GM21381 (cell line): ENCODE data around the gene DEFB121.
"Not testable (repeated sequence)": the region's sequence is repeated elsewhere in the genome, so short reads cannot be mapped to it uniquely, and the experiment has no call there.

Experiments
- ATAC-seq: cut with Tn5 transposase; IDR thresholded peaks from one replicate; pipeline ENCODE4 v1.9.1; 2021; ENCODE audit warnings: mild to moderate bottlenecking, moderate library complexity; ENCODE audit not compliant: unreplicated experiment

Gene DEFB121, protein sequence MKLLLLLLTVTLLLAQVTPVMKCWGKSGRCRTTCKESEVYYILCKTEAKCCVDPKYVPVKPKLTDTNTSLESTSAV

DNA sequence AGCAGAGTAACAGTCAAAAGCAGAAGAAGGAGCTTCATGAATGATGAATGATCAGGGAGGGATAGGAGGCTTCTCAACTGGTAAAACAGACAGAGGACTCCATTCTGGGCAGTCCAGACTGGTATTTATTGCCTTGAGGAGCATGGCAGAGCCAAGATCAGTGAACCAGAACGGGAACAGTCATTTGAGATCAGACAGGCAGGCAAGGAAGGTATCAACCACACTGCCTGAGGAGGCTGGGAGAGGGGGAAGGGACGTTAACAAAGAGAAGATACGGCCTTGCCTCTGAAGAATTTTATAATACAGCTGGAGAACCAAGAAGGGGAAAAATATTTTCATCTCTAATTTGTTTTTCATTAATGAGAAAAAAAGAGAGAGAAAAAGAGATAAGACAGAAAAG lies at the start of gene DEFB121:
Gene DEFB121 (minus strand): TSS at position 101 of the 400 bp plus-strand sequence. CDS start 63 bp downstream, at position 38.
- no peak for ATAC-seq

DNA sequence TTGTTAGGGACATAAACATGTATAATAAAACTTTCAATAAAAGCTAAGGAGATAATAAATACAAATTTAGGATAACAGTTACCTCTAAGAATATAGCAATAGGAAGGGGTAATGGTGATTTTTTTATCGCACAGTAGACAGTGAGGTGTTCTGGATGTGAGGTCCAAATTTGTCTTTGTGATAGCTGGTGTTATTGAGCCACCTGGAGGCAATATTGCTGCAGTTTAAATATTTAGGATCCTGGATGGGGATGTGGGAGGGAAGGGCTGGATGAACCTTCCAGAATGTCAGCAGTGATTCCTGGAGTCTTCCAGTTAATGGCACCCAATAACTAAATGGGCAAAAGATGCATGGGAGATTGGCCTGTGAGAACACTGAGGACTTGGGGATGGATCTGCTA lies 48.3 kb upstream of the DEFB121 start:
- no peak for ATAC-seq

DNA sequence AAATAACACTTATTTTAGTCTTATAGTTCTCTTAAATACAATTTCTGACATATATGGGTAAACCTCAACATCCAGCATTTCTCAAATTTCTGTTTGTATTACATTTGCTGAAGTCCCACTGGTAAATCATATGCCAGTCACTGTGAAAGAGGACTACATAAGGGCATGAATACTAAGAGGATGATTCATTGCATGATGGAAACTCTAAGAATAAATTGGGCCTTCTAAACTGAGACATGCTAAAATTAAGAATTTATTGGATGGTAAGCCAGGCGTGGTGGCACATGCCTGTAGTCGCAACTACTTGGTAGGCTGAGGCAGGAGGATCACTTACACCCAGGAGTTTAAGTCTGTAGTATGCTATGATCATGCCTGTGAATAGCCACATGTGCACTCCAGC lies 46.6 kb upstream of the DEFB121 start:
- ATAC-seq = no peak

DNA sequence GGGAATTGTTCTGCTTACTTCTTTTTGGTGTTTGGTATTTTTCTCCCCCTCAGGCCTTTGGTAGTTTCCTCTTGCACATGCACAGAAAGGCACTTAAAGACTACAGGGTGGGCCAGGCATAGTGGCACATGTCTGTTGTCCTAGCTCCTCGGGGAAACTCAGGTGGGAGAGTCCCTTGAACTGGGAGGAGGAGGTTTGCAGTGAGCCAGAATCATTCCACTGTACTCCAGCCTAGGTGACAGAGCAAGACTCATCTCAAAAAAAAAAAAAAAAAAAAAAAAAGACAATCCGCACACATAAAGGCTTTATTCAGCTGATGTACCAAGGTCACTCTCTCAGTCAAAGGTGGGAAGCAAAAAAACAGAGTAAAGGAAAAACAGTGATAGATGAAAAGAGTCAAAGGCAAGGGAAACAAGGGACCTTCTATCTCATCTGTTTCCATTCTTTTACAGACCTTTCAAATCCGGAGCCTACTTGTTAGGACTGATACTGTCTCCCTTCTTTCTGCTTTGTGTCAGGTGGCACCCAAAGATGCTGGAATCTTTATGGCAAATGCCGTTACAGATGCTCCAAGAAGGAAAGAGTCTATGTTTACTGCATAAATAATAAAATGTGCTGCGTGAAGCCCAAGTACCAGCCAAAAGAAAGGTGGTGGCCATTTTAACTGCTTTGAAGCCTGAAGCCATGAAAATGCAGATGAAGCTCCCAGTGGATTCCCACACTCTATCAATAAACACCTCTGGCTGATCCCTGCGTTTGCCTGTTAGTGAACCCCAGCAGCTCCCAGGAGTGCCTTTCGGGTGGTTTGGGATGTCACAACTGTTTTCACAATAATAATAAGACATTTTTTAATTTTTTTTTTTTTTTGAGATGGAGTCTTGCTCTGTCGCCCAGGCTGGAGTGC lies 43.7 kb upstream of the DEFB121 start:
- ATAC-seq = no peak

DNA sequence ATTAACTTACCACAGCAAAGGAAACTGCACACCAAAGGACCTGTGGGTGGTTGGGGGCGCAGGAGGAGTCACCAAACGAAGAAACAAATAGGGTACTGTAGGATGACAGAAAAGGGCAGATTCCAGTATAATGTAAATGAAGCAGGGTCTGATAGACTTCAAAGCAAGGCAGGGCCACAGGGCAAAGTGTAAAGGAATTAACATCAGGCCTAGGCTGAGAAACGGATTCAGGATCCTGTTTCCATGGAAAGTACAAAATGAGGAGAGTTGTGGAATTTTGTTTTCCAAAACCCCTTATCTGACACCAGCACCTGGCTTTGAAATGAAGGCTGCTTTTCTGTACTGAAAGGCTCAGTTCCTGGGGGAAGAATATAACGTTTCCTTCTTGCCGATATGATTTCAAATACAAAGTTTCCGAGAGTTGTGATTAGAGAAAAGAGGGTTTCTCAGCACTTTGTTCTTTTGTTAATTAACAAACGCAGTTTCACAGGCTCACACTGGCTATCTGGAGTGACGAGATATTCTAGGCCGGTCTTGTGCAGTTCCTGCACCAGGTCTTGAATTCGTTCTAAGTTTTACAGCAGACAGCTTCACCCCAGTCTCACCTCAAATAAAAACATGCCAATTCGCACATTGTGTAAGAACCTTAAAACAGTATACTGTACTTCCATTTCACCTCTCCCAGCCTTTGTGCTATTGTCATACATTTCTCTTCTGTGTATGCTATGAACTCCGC lies 40.2 kb upstream of the DEFB121 start:
- ATAC-seq = no peak

DNA sequence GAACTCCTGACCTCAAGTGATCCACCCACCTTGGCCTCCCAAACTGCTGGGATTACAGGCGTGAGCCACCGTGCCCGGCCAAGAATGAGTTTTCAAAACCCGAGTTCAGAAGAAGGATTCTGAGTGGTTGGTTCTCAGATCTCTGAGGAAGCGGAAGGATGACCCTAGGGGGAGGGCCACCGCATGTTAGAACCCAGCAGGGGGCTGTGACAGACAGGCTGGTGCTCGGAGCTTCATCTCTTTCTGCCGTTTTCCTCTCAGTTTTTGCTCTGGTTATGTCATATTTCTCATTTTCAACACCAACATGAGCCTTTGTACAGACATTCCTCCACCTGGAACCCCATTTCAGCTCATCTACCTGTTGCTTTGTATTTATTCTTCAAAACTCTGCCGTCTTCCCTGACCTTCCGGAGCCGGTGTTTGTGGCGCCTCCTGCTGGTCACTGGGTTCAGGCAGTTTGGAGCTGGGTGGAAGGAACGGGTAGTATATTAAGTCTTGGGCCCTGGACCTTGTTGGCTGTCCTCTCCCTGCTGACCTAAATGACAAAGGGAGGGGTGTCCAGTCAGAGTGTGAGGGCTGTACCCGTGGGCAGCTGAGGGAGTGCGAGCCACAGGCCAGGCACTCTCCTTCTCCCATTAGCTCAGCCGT lies 34.1 kb upstream of the DEFB121 start, which contains the start of gene DEFB123:
Gene DEFB123 (plus strand): TSS at position 621 of the 648 bp plus-strand sequence. CDS start 67 bp downstream, outside the sequence.
- ATAC-seq = no peak

DNA sequence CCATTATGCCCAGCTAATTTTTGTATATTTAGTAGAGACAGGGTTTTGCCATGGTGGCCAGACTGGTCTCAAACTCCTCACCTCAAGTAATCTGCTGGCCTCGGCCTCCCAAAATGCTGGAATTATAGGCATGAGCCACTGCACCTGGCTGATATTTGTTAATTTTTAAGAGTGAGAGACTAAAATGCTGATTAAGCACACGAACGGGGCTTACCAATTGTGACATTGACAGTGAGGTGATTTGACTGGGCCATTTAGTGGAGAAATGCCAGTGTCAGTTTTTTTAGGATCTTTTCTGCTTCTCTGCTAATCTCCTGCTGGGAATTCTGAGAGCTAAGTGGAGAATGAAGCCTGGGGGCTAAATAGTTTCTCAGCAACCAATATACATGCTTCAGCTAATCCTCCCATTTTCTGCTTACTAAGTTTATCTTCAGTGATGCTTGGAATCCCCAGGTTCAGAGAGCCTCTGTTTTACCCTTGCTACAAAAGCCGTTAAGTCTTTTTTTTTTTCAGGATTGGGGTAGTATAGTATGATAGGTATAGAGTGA lies 24.6 kb upstream of the DEFB121 start:
- ATAC-seq = no peak

DNA sequence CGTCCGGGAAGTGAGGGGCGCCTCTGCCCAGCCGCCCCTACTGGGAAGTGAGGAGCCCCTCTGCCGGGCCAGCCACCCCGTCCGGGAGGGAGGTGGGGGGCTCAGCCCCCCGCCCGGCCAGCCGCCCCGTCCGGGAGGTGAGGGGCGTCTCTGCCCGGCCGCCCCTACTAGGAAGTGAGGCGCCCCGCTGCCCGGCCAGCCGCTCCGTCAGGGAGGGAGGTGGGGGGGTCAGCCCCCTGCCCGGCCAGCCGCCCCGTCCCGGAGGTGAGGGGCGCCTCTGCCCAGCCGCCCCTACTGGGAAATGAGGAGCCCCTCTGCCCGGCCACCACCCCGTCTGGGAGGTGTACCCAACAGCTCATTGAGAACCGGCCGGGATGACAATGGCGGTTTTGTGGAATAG lies 21.6 kb upstream of the DEFB121 start:
- not testable (repeated sequence) for ATAC-seq

DNA sequence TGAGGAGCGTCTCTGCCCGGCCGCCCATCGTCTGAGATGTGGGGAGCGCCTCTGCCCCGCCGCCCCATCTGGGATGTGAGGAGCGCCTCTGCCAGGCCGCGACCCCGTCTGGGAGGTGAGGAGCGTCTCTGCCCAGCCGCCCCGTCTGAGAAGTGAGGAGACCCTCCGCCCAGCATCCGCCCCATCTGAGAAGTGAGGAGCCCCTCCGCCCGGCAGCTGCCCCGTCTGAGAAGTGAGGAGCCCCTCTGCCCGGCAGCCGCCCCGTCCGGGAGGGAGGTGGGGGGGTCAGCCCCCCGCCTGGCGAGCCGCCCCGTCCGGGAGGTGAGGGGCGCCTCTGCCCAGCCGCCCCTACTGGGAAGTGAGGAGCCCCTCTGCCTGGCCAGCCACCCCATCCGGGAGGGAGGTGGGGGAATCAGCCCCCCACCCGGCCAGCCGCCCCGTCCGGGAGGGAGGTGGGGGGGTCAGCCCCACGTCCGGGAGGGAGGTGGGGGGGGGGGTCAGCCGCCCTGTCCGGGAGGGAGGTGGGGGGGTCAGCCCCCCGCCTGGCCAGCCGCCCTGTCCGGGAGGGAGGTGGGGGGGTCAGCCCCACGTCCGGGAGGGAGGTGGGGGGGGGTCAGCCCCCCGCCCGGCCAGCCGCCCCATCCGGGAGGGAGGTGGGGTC lies 21.0 kb upstream of the DEFB121 start:
- ATAC-seq = not testable (repeated sequence)

DNA sequence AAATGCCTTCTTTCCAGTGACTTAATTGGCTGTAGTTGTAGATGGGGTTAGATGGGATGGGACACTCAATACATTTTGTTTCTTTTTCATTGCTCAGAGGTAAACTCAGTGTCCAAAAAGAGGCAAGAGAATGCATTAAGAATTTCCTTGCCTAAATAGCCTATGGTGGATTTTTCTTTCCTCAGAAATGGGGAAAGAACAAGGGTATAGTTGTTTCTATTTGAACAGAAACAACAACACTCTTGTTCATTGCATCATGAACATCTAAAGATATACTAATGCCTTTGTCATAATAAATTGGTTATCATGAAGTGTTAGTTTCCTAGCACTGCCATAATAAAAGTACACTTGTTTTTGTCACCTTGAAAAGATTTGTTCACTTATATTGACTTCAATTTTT lies 19.8 kb upstream of the DEFB121 start:
- no peak for ATAC-seq

DNA sequence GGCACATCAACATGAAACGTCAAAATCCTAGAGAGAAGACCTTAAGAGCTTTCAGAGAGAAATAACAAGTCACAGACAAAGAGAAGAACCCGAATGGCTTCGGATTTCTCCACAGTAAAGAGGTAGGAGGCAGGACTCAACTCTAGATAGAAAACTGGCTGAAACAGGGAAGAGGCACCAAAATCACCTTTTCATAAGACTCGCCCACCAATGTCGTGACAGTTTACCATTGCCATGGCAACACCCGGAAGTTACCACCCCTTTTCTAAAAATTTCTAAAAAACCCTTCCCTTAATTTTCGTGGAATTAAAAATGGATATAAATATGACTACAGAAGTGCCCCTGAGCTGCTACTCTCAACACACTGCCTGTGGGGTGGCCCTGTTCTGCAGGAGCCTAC lies 12.3 kb upstream of the DEFB121 start:
- ATAC-seq = no peak

DNA sequence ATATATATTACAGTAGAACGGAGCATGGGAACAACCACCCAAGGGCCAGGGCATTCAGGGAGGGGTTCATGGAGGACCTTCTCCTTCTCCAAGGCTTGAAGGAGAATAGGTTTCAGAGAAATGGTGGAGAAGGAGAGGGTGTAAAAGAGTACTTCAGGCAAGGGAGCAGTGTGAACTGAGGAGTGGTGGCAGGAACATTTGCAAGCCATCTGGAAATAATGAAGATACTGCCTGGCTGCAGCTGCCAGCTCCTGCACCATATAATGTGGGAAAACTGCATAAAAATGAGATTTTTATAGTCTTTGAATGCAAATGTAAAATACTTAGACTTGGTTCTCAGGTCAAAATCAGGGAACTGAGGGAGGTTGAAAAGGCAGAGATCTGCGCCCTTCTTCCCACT lies 9.6 kb upstream of the DEFB121 start:
- no peak for ATAC-seq

DNA sequence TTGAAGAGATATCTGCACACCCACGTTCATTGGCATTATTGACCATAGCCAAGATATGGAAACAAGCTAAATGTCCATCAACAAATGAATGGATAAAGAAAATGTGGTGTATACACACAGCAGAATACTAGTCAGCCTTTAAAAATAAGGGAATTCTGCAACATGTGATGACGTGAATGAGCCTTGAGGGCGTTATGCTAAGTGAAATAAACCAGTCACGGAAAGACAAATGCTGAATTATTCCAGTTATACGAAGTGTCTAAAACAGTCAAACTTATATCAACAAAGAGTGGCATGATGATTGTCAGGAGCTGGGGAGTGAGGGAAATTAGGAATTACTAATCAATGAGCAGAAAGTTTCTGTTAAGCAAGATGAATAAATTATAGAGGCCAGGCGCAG lies 8.4 kb upstream of the DEFB121 start:
- ATAC-seq = no peak

DNA sequence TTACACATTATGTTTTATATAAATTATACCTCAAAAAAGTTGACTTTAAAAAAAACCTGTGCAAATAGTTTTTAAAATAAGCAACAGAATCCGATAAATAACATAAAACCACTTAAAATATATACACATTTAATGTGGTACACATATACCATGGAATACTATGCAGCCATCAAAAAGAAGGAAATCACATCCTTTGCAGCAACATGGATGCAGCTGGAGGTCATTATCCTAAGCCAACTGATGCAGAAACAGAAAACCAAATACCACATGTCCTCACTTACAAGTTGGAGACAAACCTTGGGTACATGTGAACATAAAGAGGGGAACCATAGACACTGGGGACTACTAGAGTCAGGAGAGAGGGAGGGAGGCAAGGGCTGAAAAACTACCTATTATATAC lies 4.0 kb upstream of the DEFB121 start:
- no peak for ATAC-seq

DNA sequence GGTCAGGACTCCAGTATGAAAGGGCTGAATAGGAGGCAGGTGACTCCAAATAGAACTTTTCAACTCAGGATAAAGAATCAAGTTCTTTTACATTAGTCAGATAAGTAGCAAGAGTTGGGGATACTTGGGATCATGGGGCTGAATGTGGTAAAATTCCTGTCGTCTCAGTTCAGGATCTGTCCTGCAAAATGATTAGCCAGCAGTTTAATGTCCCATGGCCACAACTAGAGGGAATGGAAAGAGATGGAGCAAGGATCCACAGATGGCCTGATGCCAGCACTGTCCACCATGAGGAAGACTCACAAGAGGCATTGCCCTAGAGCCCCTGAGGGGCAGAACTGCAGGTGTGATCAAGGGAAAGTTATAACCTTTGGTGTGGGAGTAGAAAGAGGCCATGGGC lies 2.1 kb downstream of the DEFB121 start:
- no peak for ATAC-seq

DNA sequence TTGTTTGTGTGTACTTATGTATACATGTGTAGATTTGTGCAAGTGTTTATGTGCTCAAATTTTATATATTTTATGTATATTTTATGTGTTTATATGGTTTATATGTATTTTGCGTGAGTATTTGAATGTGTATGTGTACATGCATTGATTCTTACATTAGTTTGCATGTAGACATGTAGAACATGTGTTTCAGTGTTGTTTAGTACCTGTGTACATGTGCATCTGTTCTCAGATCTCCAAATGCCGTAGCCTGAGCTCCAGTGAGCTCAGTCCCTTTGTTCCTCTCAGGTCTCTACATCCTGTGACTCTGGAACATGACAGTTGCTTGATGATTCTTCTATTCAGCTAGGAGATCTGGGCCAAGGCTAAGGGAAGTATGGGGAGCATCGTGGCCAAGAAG lies 11.1 kb downstream of the DEFB121 start:
- ATAC-seq = no peak

DNA sequence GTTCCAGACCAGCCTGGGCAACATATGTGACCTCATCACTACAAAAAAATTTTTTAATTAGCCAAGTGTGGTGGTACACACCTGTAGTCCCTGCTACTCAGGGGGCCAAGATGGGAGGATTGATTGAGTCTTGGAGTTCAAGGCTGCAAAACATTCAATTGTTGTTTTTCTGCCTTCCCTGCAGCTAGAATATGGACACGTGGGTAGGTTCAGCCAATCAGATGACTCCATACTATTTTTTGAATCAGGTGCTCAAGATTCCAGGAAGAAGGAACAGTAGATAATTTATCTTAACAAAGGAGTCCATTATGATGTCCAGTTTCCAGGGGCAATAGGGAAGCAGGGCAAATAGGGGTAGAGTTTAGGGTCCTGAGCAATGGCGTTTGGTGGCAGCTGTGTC lies 13.2 kb downstream of the DEFB121 start:
- no peak for ATAC-seq

DNA sequence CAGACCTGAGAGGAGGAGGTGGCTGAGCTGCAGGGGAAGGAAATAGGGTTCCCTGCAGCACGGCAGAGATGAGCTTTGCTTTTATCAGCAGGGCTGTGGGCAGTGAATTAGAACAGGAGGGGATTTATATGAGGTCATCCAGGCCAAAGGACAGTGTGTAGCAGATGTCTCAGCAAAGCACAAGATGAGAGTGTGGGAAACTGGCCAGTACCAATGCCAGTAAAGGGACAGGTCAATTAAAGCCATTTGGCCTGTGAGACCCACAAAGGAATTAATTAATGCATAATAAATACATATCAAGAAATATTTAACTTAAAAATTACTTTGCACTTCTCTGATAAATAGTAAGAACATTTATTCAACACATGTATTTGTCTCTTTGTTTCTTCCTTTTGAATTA lies 15.5 kb downstream of the DEFB121 start, which contains the start of gene DEFB119:
Gene DEFB119 (minus strand): TSS at position 101 of the 400 bp plus-strand sequence. CDS start 107 bp downstream, outside the sequence.
- ATAC-seq = no peak

DNA sequence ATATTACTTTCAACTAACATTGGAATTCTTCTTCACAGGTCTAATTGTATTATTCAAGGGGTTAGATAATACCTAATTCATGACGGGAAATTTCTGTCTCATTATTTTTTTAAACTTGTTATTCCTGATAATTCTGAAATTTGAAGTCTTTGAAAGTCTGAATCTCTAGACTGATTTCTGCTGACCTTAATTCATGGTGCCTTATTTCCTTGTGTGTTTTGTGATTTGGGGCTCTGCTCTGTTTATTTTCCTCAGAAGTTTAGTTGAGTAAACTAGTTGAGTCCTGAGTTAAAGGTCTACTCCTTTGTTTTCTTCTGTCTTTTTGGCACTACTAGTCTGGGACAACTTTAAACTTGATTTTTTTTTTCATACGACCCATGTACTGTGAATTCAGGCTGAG lies 31.7 kb downstream of the DEFB121 start:
- ATAC-seq = no peak

DNA sequence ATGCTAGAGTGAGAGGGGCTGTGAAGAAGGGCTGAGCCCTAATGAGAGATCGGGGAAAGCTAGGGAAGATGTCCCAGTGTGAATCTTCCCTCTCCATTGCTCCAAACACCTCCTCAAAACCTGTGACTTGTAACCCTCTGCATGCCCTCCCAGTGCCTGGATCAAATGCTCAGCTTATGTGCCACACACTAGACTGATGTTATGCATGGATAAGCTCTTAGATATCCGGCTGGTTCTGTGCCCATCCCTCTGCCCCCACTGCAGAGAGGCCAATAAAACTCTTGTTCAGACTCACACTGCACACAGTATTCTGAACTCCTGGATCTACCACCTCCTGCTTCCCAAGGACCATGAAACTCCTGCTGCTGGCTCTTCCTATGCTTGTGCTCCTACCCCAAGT lies 37.7 kb downstream of the DEFB121 start, which contains the start of gene DEFB118:
Gene DEFB118 (plus strand): TSS at position 301 of the 400 bp plus-strand sequence. CDS start 50 bp downstream, at position 351.
- ATAC-seq = no peak
